ENCODE measurements around the gene HSPH1.
"Not testable (repeated sequence)": the region's sequence is repeated elsewhere in the genome, so short reads cannot be mapped to it uniquely, and the experiment has no call there.

The HSPH1 gene

GRCh38 chr13:31131470-31131961 is 30.2 kb downstream of the HSPH1 start:
- DNase-seq (ENCODE audit: low spot score): no peak

- DNase-seq (ENCODE audit: low spot score): no peak
Measured at GRCh38 chr13:31129419-31129818, 32.3 kb downstream of the HSPH1 start.

- DNase-seq (ENCODE audit: low spot score): no peak
Measured at GRCh38 chr13:31124204-31124603, 37.5 kb downstream of the HSPH1 start.

GRCh38 chr13:31122544-31123260 is 39.0 kb downstream of the HSPH1 start:
- no peak for DNase-seq (ENCODE audit: low spot score)

- no peak for DNase-seq (ENCODE audit: low spot score)
Measured at GRCh38 chr13:31122143-31122542, 39.6 kb downstream of the HSPH1 start.

GRCh38 chr13:31121379-31122140 is 40.1 kb downstream of the HSPH1 start:
- no peak for DNase-seq (ENCODE audit: low spot score)

GRCh38 chr13:31119966-31120700 is 41.6 kb downstream of the HSPH1 start:
- no peak for DNase-seq (ENCODE audit: low spot score)

GRCh38 chr13:31119526-31119925 is 42.2 kb downstream of the HSPH1 start:
- DNase-seq (ENCODE audit: low spot score): no peak

GRCh38 chr13:31116224-31116623 is 45.5 kb downstream of the HSPH1 start:
- no peak for DNase-seq (ENCODE audit: low spot score)

GRCh38 chr13:31115616-31116015 is 46.1 kb downstream of the HSPH1 start:
- DNase-seq (ENCODE audit: low spot score): no peak

GRCh38 chr13:31114641-31115040 is 47.1 kb downstream of the HSPH1 start:
- DNase-seq (ENCODE audit: low spot score): no peak

GRCh38 chr13:31111136-31111535 is 50.6 kb downstream of the HSPH1 start:
- DNase-seq (ENCODE audit: low spot score): no peak

GRCh38 chr13:31110617-31111016 is 51.1 kb downstream of the HSPH1 start:
- DNase-seq (ENCODE audit: low spot score): no peak

GRCh38 chr13:31110169-31110568 is 51.5 kb downstream of the HSPH1 start:
- DNase-seq (ENCODE audit: low spot score): no peak

- DNase-seq (ENCODE audit: low spot score): no peak
Measured at GRCh38 chr13:31107109-31107508, 54.6 kb downstream of the HSPH1 start.

- no peak for DNase-seq (ENCODE audit: low spot score)
Measured at GRCh38 chr13:31105856-31106255, 55.8 kb downstream of the HSPH1 start.

GRCh38 chr13:31105020-31105795 is 56.5 kb downstream of the HSPH1 start:
- no peak for DNase-seq (ENCODE audit: low spot score)

GRCh38 chr13:31102905-31103304 is 58.8 kb downstream of the HSPH1 start:
- no peak for DNase-seq (ENCODE audit: low spot score)

- no peak for DNase-seq (ENCODE audit: low spot score)
Measured at GRCh38 chr13:31101472-31102170, 60.1 kb downstream of the HSPH1 start.

GRCh38 chr13:31100721-31101120 is 61.0 kb downstream of the HSPH1 start:
- no peak for DNase-seq (ENCODE audit: low spot score)

- not testable (repeated sequence) for DNase-seq (ENCODE audit: low spot score)
Measured at GRCh38 chr13:31097911-31098434, 63.7 kb downstream of the HSPH1 start.
